Neuron (in vitro differentiated cells): ENCODE measurements around the gene ATG12.

Source experiments
- H2AFZ ChIP-seq: one replicate; pipeline ENCODE4 v1.6.1; 2013; ENCODE audit warnings: low read depth, mild to moderate bottlenecking, inconsistent platforms, low read length, moderate library complexity
- H3K27me3 ChIP-seq: one replicate; pipeline ENCODE4 v1.6.1; 2013; ENCODE audit warnings: low read length; ENCODE audit not compliant: insufficient read depth
- H3K36me3 ChIP-seq: one replicate; pipeline ENCODE4 v1.6.1; 2013; ENCODE audit warnings: low read length; ENCODE audit not compliant: insufficient read depth
- H3K4me1 ChIP-seq: one replicate; pipeline ENCODE4 v1.6.1; 2013; ENCODE audit warnings: low read length; ENCODE audit not compliant: insufficient read depth
- H3K4me3 ChIP-seq: 2 replicates; pipeline ENCODE4 v1.5.1; 2013; ENCODE audit warnings: mild to moderate bottlenecking, low read length, moderate library complexity
- H3K9me3 ChIP-seq: one replicate; pipeline ENCODE4 v1.6.1; 2013; ENCODE audit warnings: low read length

The ATG12 gene

DNA sequence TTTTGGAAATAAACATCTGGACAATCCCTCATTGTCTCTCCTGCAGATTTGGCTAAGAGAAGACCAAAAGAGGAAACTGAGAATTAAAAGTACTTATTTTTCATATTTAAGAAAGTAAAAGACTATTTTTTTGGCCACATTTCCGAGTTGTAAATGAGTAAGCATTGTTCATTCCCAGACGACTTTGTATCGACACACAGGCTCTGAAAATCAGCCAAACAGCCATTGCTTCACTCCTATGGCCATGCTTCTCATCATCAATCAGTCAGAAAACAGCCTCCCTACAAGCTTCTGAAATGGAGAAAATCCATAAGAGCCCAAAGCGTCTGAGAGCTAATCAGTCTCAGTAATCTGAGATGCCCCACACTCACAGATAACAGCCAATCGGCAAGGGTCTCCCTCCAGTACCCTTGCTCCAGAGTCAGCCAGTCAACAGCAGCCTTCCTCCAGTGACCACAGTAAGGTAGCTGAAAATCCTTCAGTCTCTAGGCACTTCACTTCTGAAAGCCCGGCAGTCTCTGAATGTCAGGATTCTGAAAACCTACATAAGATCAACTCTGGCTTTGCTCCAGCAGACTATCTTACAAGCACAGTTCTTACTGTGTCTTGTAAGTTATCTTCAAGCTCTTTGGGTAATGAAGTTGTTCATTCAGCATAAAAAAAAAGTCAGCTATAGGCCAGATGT is 55.8 kb downstream of the ATG12 start:
- Histone ChIP-seq H3K9me3 (no peaks in the 10 kb centered on the region), H3K27me3 (no peaks in the 10 kb centered on the region), H2AFZ (peak overlapping the region; percentile 80), H3K4me1 (no peaks in the 10 kb centered on the region), H3K36me3 (no peaks in the 10 kb centered on the region), H3K4me3 (no peak overlapping the region)

DNA sequence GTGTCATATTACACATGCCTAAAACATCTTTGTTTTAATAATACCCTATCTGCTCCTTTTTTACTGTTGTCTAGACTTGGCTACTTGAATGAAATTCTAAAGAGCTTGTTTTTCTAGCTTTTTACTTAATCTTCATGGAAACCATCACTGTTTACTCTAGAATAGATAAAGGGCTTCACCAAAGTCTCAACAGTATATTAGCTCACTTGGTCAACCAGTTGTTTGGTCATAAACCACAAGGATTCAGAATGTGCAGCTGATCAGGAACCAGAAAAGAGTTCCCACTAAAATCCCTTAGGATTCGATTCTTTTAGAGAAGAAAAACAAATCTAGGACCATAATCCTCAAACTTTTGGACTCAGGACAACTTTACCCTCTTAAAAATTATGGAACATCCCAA is 62.9 kb downstream of the ATG12 start:
- H3K9me3 ChIP-seq, result no peaks in the 10 kb centered on the region
- no peaks in the 10 kb centered on the region for H3K27me3 ChIP-seq
- no peak overlapping the region for H3K4me3 ChIP-seq
- H3K4me1 ChIP-seq, result no peaks in the 10 kb centered on the region
- no peaks in the 10 kb centered on the region for H3K36me3 ChIP-seq
- H2AFZ ChIP-seq, result no peak overlapping the region
